Vagina (tissue), 2 donors: ENCODE results near the gene UBE2N. TPM values are rescaled to one million over a fixed set of nuclear protein-coding genes. Genes with fewer than 3 reads are reported as not detected.
"Not testable (repeated sequence)": the region's sequence is repeated elsewhere in the genome, so short reads cannot be mapped to it uniquely, and the experiment has no call there.

ENCODE experiments used
- DNase-seq, 2 donors: peaks; one replicate each; pipeline ENCODE4 v3.0.0-alpha.2; 2017; ENCODE audit errors: extremely low spot score in 2 of 2
- H3K27ac ChIP-seq: fragments of 200-600 bp; sonication (generic); one replicate; pipeline ENCODE4 v1.5.1; 2019
- H3K27me3 ChIP-seq: fragments of 200-600 bp; sonication (generic); one replicate; pipeline ENCODE4 v1.5.1; 2019
- H3K36me3 ChIP-seq, 2 donors: fragments of 200-600 bp; sonication (generic); one replicate each; pipeline ENCODE4 v1.5.1; 2017 to 2019
- H3K4me1 ChIP-seq: fragments of 200-600 bp; sonication (generic); one replicate; pipeline ENCODE4 v1.5.1; 2019
- H3K4me3 ChIP-seq, 2 donors: fragments of 200-600 bp; sonication (generic); 1 replicate in 1 of 2; 2 replicates in 1 of 2; pipeline ENCODE4 v1.5.1; 2016 to 2019
- H3K9me3 ChIP-seq: fragments of 200-600 bp; sonication (generic); one replicate; pipeline ENCODE4 v1.5.1; 2019
- CTCF ChIP-seq, 3 experiments: fragments of 450-650 bp in 2 of 3; fragments of 200-600 bp in 1 of 3; sonication (generic) in 1 of 3; IDR thresholded peaks; one replicate each; pipeline ENCODE4 v1.5.1; 2017 to 2019; ENCODE audit warnings: antibody characterized with exemption in 3 of 3, mild to moderate bottlenecking in 2 of 3, moderate library complexity in 2 of 3
- POLR2A ChIP-seq, 2 donors: fragments of 450-650 bp; IDR thresholded peaks; one replicate each; pipeline ENCODE4 v1.6.1; 2017; ENCODE audit warnings: antibody characterized with exemption in 2 of 2, mild to moderate bottlenecking in 2 of 2, moderate library complexity in 2 of 2
- POLR2AphosphoS5 ChIP-seq, 2 donors: sonication (generic); formaldehyde crosslinking; IDR thresholded peaks; one replicate each; pipeline ENCODE4 v1.9.0; 2017; ENCODE audit warnings: antibody characterized with exemption in 2 of 2, mild to moderate bottlenecking in 2 of 2, low read depth in 1 of 2; ENCODE audit not compliant: insufficient read depth in 1 of 2
- intact Hi-C: fragments of 100-400 bp; cut with DNase I; formaldehyde crosslinking; loops from one replicate; pipeline ENCODE4 v1.15.1; 2023
- total RNA-seq: library from RNA; depleted of rRNA; stranded (reverse); fragments of >200 nt; gene quantifications from one replicate; pipeline ENCODE4 v1.2.3, GENCODE V29; 2016

Gene UBE2N
- total RNA-seq, 1 donor from 2014 or later: 52.5 TPM

GRCh38 chr12:93422050-93422449 lies 19.7 kb downstream of the UBE2N start:
- intact Hi-C loops: no loop called here
- Histone ChIP-seq H3K27ac (no peak overlapping the region), H3K4me1 (peaks cover 37% of the 10 kb centered on the region)

DNA sequence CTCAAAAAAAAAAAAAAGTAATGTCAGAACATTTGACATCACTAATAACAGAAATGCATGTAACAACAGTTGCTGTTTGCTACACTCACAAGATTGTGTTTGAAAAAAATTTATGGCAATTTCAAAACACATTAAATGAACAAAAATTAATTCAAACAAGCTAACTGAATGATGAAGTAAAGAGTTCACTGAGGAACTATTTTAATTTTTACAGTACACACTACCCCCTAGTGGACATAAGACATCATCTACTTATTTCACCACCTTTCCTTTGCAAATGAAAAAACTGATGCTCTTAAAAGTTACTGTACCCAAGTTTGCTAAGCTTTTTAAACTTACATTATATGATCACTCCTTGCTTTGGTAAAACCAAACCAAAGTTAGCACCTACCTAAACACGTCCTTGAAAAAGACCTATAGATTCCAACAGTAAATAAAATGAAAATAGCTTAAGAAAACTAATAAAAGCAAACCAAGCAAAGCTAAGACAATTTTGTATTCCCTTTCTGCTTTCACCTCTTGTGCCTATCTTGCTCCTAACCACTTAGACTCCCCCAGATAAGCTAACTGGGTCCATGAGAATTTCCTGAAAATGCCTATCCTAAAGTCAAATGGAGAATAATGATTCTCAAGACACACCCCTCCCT lies 22.2 kb downstream of the UBE2N start:
- no peaks in the 10 kb centered on the region for H3K36me3 ChIP-seq
- H3K9me3 ChIP-seq: no peaks in the 10 kb centered on the region
- no peaks in the 10 kb centered on the region for H3K27me3 ChIP-seq
- TF ChIP-seq CTCF (IDR thresholded peaks at IDR 0.05) (peak in 2 of 3 experiments; percentile 37 to 64), POLR2A (IDR thresholded peaks at IDR 0.05) (no peak), POLR2AphosphoS5 (IDR thresholded peaks at IDR 0.05; ENCODE audit: insufficient read depth in 1 of 2, low read depth in 1 of 2) (peak in 1 of 2 donors; percentile 23)
- H3K4me1 ChIP-seq: peaks cover 32% of the 10 kb centered on the region
- H3K4me3 ChIP-seq: no peak overlapping the region
- H3K27ac ChIP-seq: no peak overlapping the region
- no peak for DNase-seq
- intact Hi-C loops: loop anchor here (5.0 kb wide), 1 partner anchor 432 kb away; no protein-coding TSS in a partner anchor

More at GRCh38 chr12:93422050-93422449, 19.7 kb downstream of the UBE2N start:
- Histone ChIP-seq H3K36me3 (no peaks in the 10 kb centered on the region), H3K4me3 (no peak overlapping the region), H3K27me3 (no peaks in the 10 kb centered on the region), H3K9me3 (no peaks in the 10 kb centered on the region)
- TF ChIP-seq POLR2AphosphoS5 (IDR thresholded peaks at IDR 0.05; ENCODE audit: insufficient read depth in 1 of 2, low read depth in 1 of 2) (no peak), CTCF (IDR thresholded peaks at IDR 0.05) (no peak), POLR2A (IDR thresholded peaks at IDR 0.05) (no peak)
- no peak for DNase-seq

- H3K27me3 ChIP-seq: no peaks in the 10 kb centered on the region
- H3K9me3 ChIP-seq: no peaks in the 10 kb centered on the region
- H3K4me1 ChIP-seq: peaks cover 38% of the 10 kb centered on the region
- intact Hi-C loops: loop anchor here (5.0 kb wide), 1 partner anchor 431 kb away; no protein-coding TSS in a partner anchor
- DNase-seq: no peak
- no peak overlapping the region for H3K4me3 ChIP-seq
- no peak overlapping the region for H3K27ac ChIP-seq
- TF ChIP-seq POLR2A (IDR thresholded peaks at IDR 0.05) (no peak), POLR2AphosphoS5 (IDR thresholded peaks at IDR 0.05; ENCODE audit: insufficient read depth in 1 of 2, low read depth in 1 of 2) (no peak)
- H3K36me3 ChIP-seq: no peaks in the 10 kb centered on the region
Observed at GRCh38 chr12:93417967-93418480, 23.7 kb downstream of the UBE2N start.

DNA sequence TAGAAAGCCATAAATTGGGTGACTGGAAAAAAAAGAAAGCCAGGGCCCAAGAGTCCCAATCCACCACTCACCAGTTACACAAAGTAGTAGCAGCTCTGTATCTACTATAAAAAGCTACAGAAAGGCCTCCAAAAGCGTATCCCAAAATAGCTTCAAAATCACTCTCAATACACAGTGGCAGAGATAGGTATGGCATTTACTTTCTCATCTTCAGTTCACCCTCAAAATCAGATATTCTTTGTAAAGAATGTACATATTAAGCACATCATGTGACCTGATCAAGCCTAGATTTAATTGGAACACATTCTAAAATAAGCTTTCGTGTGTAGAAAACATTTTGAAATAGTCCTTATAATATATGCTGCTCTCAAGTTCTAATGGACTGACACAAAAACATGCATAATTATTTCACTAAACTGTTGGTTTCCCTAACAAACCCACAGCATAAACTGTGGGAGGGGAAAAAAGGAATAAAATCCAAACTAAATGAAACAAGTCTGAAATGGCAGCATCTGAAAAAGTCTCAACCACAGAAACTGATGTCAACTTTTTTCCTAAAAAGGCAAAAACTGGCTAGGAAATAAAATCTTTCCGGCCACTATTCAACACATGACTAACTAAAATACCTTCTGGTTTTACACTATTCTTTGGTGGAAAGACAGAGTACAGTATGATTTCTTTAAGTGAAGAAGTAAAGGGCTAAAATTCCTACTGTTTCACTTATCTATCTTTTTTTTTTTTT lies 25.9 kb downstream of the UBE2N start:
- H3K4me3 ChIP-seq: no peak overlapping the region
- H3K4me1 ChIP-seq: peaks cover 55% of the 10 kb centered on the region
- DNase-seq: no peak
- no peaks in the 10 kb centered on the region for H3K27me3 ChIP-seq
- TF ChIP-seq POLR2A (IDR thresholded peaks at IDR 0.05) (no peak), CTCF (IDR thresholded peaks at IDR 0.05) (no peak), POLR2AphosphoS5 (IDR thresholded peaks at IDR 0.05; ENCODE audit: insufficient read depth in 1 of 2, low read depth in 1 of 2) (no peak)
- intact Hi-C loops: loop anchor here (5.0 kb wide), 1 partner anchor 429 kb away; no protein-coding TSS in a partner anchor
- H3K36me3 ChIP-seq: no peaks in the 10 kb centered on the region
- no peaks in the 10 kb centered on the region for H3K9me3 ChIP-seq
- H3K27ac ChIP-seq: no peak overlapping the region

GRCh38 chr12:93413064-93413463 lies 28.7 kb downstream of the UBE2N start:
- TF ChIP-seq CTCF (IDR thresholded peaks at IDR 0.05): no peak
- no peak for TF ChIP-seq POLR2AphosphoS5 (IDR thresholded peaks at IDR 0.05; ENCODE audit: insufficient read depth in 1 of 2, low read depth in 1 of 2)
- no peak for TF ChIP-seq POLR2A (IDR thresholded peaks at IDR 0.05)
- no peaks in the 10 kb centered on the region for H3K27me3 ChIP-seq
- peaks cover 60% of the 10 kb centered on the region for H3K4me1 ChIP-seq
- H3K4me3 ChIP-seq: no peak overlapping the region
- no peaks in the 10 kb centered on the region for H3K9me3 ChIP-seq
- intact Hi-C loops: no loop called here
- no peaks in the 10 kb centered on the region for H3K36me3 ChIP-seq
- H3K27ac ChIP-seq: peak overlapping the region; percentile 7
- DNase-seq: no peak

GRCh38 chr12:93412396-93412795 lies 29.4 kb downstream of the UBE2N start:
- H3K4me3 ChIP-seq, H3K9me3 ChIP-seq, intact Hi-C loops, H3K36me3 ChIP-seq, DNase-seq, H3K27me3 ChIP-seq: not testable (repeated sequence)
- Histone ChIP-seq H3K27ac (peak overlapping the region; percentile 7), H3K4me1 (peaks cover 60% of the 10 kb centered on the region)

- H3K4me1 ChIP-seq: peaks cover 53% of the 10 kb centered on the region
- H3K36me3 ChIP-seq, H3K9me3 ChIP-seq, H3K27me3 ChIP-seq, H3K27ac ChIP-seq, H3K4me3 ChIP-seq, intact Hi-C loops, DNase-seq: not testable (repeated sequence)
Observed at GRCh38 chr12:93411060-93411459, 30.7 kb downstream of the UBE2N start.
